ENCODE data around the gene PAX2. TPM values are rescaled to one million over a fixed set of nuclear protein-coding genes. Genes with fewer than 3 reads are reported as not detected.

The PAX2 gene
- total RNA-seq, 1 experiment from 2014 or later, result not detected

DNA sequence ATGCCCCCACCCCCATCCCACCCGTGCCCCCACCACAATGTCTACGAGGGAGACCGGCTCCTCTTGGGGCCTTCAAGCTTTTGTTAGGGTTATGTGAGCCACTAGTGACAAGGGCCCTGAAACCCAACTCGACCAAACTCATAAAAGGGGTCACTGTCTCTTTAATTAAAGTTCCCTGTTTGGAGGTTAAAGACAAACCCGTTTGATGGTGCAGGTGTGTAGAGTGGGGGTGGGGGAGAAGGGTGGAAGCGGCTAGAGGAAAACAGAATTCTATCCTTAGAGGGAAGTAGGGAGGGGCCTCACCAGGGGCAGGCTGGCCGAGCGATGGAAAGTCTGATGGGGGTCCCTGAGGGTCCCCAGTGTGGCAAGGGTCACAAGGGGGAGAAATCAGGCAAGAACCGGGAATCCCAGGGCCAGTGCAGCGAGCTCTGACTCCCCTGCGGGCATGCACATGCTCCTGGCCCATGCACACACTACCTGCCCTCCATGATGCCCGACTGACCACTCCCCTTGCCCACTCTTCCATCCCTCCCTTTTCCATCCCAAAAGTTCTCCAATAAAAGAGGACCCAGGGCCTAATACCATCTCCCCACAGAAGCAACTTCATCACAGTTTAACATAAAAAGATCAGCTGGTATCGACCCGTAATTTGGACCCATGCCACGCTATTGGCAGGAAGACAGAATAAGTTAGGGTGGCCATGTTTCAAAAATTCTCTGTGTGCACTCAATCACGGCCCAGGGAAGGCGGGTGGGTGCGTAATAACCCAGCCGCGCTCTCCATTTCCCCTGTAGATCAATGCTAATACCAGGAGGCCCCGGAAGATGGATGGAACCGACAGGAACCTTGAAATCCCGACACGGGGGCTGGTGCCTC is 131.4 kb downstream of the PAX2 start:
- no peak for DNase-seq (ENCODE audit: low read depth)

DNA sequence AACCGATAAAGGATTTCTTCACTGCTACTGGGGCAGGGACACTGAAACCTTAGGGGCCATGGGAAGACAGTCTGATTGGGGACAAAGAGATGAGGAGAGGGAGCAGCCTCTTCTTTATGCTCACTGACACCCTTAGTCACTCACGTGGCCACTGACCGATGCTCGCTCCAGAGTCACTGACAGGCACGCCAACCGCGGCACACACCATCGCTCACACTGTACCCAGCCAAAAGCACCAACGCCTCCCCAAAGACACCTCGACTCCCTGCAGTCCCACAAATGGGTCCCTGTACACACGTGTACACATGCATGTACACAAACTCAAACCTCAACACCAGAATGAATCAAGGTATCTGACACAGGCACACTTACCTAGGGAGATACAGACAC is 132.1 kb downstream of the PAX2 start:
- no peak for DNase-seq (ENCODE audit: low read depth)

DNA sequence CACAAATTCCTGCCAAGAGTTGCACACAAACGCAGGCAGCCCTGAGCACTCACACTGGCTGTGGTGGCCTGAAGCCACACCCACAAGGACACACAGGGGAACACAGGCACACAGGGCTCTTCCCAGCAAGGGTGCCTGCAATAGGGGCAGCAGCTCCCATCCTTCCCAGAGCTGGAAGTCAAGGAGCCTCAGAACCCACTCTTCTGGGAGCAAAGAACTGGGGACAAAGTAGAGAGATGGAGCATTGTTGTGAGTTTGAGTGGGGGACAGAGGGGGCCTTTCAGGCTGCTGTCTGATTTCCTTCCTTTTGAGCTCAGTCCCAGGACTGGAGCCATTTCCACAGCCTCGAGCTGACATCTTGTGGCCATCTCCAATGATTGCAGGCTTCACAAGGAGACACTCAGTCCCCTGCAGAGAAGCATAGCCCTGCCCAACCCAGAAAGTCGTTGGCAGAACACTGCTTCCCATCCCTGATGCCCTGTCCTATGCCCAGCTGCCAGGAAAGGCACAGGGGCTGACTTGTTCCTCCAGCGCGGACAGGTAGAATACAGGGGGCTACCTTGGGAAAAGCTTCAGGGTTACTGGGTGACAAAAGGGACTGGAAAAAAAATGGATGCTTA is 133.0 kb downstream of the PAX2 start:
- peak; percentile 79 for DNase-seq (ENCODE audit: low read depth)

Other genes starting within 250 kb of the PAX2 start
- gene SEC31B, start 225.7 kb upstream of the PAX2 start, total RNA-seq (2014; rRNA removed), result 1.5 and 2.6 TPM in 2 replicates
- gene NDUFB8, start 215.7 kb upstream of the PAX2 start, total RNA-seq (2014; rRNA removed), result 133 and 183 TPM in 2 replicates
- 6.3 and 8.9 TPM in 2 replicates for gene HIF1AN, start 209.6 kb upstream of the PAX2 start, total RNA-seq (2014; rRNA removed)
- 66.2 and 120 TPM in 2 replicates for gene SLF2, start 167.4 kb downstream of the PAX2 start, total RNA-seq (2014; rRNA removed)
- gene SEMA4G, start 223.9 kb downstream of the PAX2 start, total RNA-seq (2014; rRNA removed), result 0.46 and 0.64 TPM in 2 replicates
- 83.7 and 99.8 TPM in 2 replicates for gene MRPL43, start 241.9 kb downstream of the PAX2 start, total RNA-seq (2014; rRNA removed)
- 7.2 and 9.1 TPM in 2 replicates for gene TWNK, start 242.0 kb downstream of the PAX2 start, total RNA-seq (2014; rRNA removed)